IPS-15b (cell line): ENCODE measurements around the gene COLEC11.
"Not testable (repeated sequence)": the region's sequence is repeated elsewhere in the genome, so short reads cannot be mapped to it uniquely, and the experiment has no call there.

Experiments used
- H3K27me3 ChIP-seq: one replicate; pipeline ENCODE4 v1.6.1; 2013; ENCODE audit warnings: low read length; ENCODE audit not compliant: control insufficient read depth, insufficient read depth
- H3K36me3 ChIP-seq: one replicate; pipeline ENCODE4 v1.6.1; 2013; ENCODE audit warnings: low read length; ENCODE audit not compliant: control insufficient read depth, insufficient read depth
- H3K4me1 ChIP-seq: one replicate; pipeline ENCODE4 v1.6.1; 2013; ENCODE audit warnings: mild to moderate bottlenecking, low read length; ENCODE audit not compliant: control insufficient read depth, insufficient read depth
- H3K4me3 ChIP-seq: one replicate; pipeline ENCODE4 v1.5.1; 2013; ENCODE audit warnings: low read depth, low read length
- H3K9ac ChIP-seq: one replicate; pipeline ENCODE4 v1.6.1; 2013; ENCODE audit warnings: low read depth, mild to moderate bottlenecking, low read length
- H3K9me3 ChIP-seq: one replicate; pipeline ENCODE4 v1.6.1; 2013; ENCODE audit warnings: mild to moderate bottlenecking, low read length; ENCODE audit not compliant: control insufficient read depth, insufficient read depth

Gene COLEC11

GRCh38 chr2:3601561-3602271 is 6.8 kb downstream of the COLEC11 start:
- H3K9me3 ChIP-seq = no peaks in the 10 kb centered on the region
- H3K27me3 ChIP-seq = no peaks in the 10 kb centered on the region
- no peak overlapping the region for H3K4me3 ChIP-seq
- no peak overlapping the region for H3K9ac ChIP-seq
- no peaks in the 10 kb centered on the region for H3K36me3 ChIP-seq
- no peaks in the 10 kb centered on the region for H3K4me1 ChIP-seq

- Histone ChIP-seq H3K27me3 (no peaks in the 10 kb centered on the region), H3K9ac (no peak overlapping the region), H3K4me3 (no peak overlapping the region), H3K36me3 (no peaks in the 10 kb centered on the region), H3K4me1 (no peaks in the 10 kb centered on the region), H3K9me3 (no peaks in the 10 kb centered on the region)
Observed at GRCh38 chr2:3602553-3603339, 7.8 kb downstream of the COLEC11 start.

GRCh38 chr2:3603536-3604206 is 8.8 kb downstream of the COLEC11 start:
- Histone ChIP-seq H3K36me3 (no peaks in the 10 kb centered on the region), H3K9me3 (no peaks in the 10 kb centered on the region), H3K27me3 (no peaks in the 10 kb centered on the region), H3K4me3 (no peak overlapping the region), H3K4me1 (no peaks in the 10 kb centered on the region), H3K9ac (no peak overlapping the region)

- Histone ChIP-seq H3K9ac (no peak overlapping the region), H3K4me3 (no peak overlapping the region), H3K27me3 (no peaks in the 10 kb centered on the region), H3K9me3 (no peaks in the 10 kb centered on the region), H3K4me1 (no peaks in the 10 kb centered on the region), H3K36me3 (no peaks in the 10 kb centered on the region)
Observed at GRCh38 chr2:3604207-3604877, 9.4 kb downstream of the COLEC11 start.

- H3K4me1 ChIP-seq = no peaks in the 10 kb centered on the region
- H3K27me3 ChIP-seq = no peaks in the 10 kb centered on the region
- no peaks in the 10 kb centered on the region for H3K9me3 ChIP-seq
- peak overlapping the region; percentile 56 for H3K9ac ChIP-seq
- H3K36me3 ChIP-seq = no peaks in the 10 kb centered on the region
- peak overlapping the region; percentile 30 for H3K4me3 ChIP-seq
Observed at GRCh38 chr2:3604991-3605961, 10.4 kb downstream of the COLEC11 start.

GRCh38 chr2:3606028-3606369 is 11.1 kb downstream of the COLEC11 start:
- Histone ChIP-seq H3K9ac (no peak overlapping the region), H3K36me3 (no peaks in the 10 kb centered on the region), H3K9me3 (no peaks in the 10 kb centered on the region), H3K27me3 (no peaks in the 10 kb centered on the region), H3K4me3 (peak overlapping the region; percentile 30), H3K4me1 (no peaks in the 10 kb centered on the region)

GRCh38 chr2:3606370-3607201 is 11.7 kb downstream of the COLEC11 start:
- H3K9ac ChIP-seq = no peak overlapping the region
- no peaks in the 10 kb centered on the region for H3K27me3 ChIP-seq
- H3K4me3 ChIP-seq = no peak overlapping the region
- H3K4me1 ChIP-seq = no peaks in the 10 kb centered on the region
- H3K36me3 ChIP-seq = no peaks in the 10 kb centered on the region
- no peaks in the 10 kb centered on the region for H3K9me3 ChIP-seq

- no peak overlapping the region for H3K4me3 ChIP-seq
- H3K36me3 ChIP-seq = no peaks in the 10 kb centered on the region
- no peaks in the 10 kb centered on the region for H3K4me1 ChIP-seq
- no peaks in the 10 kb centered on the region for H3K27me3 ChIP-seq
- no peak overlapping the region for H3K9ac ChIP-seq
- H3K9me3 ChIP-seq = no peaks in the 10 kb centered on the region
Observed at GRCh38 chr2:3608373-3609278, 13.7 kb downstream of the COLEC11 start.

GRCh38 chr2:3609279-3609673 is 14.4 kb downstream of the COLEC11 start:
- H3K36me3 ChIP-seq, H3K27me3 ChIP-seq, H3K4me3 ChIP-seq, H3K9ac ChIP-seq, H3K9me3 ChIP-seq, H3K4me1 ChIP-seq: not testable (repeated sequence)

GRCh38 chr2:3610415-3610814 is 15.5 kb downstream of the COLEC11 start:
- Histone ChIP-seq H3K9me3 (no peaks in the 10 kb centered on the region), H3K27me3 (no peaks in the 10 kb centered on the region), H3K4me1 (no peaks in the 10 kb centered on the region), H3K36me3 (no peaks in the 10 kb centered on the region), H3K4me3 (no peak overlapping the region), H3K9ac (no peak overlapping the region)
